Neural crest cell (in vitro differentiated cells): Measurements from ENCODE around the gene GCC1. TPM values are rescaled to one million over a fixed set of nuclear protein-coding genes. Genes with fewer than 3 reads are reported as not detected.
A peak's percentile ranks its signal among the peaks of the same experiment; 100 is the strongest.
"Not testable (repeated sequence)": the region's sequence is repeated elsewhere in the genome, so short reads cannot be mapped to it uniquely, and the experiment has no call there.

Experiments used
- DNase-seq: peaks from one replicate; pipeline ENCODE4 v3.0.0; 2021; ENCODE audit warnings: low read depth, mixed read lengths, low spot score
- H3K27ac Mint-ChIP-seq: one replicate; pipeline ENCODE4 v1.8.0; 2021; ENCODE audit warnings: mild to moderate bottlenecking, mixed read lengths; ENCODE audit not compliant: unreplicated experiment
- H3K27me3 Mint-ChIP-seq: 2 replicates; pipeline ENCODE4 v1.8.0; 2021; ENCODE audit warnings: low read depth, mild to moderate bottlenecking, mixed read lengths
- H3K36me3 Mint-ChIP-seq: 2 replicates; pipeline ENCODE4 v1.8.0; 2021; ENCODE audit warnings: low read depth, mild to moderate bottlenecking, mixed read lengths
- H3K4me1 Mint-ChIP-seq: 2 replicates; pipeline ENCODE4 v1.8.0; 2021; ENCODE audit warnings: mixed read lengths
- H3K4me3 Mint-ChIP-seq: one replicate; pipeline ENCODE4 v1.8.0; 2021; ENCODE audit warnings: mild to moderate bottlenecking, mixed read lengths
- H3K9me3 Mint-ChIP-seq: 2 replicates; pipeline ENCODE4 v1.8.0; 2021; ENCODE audit warnings: mixed read lengths
- total RNA-seq: library from RNA; stranded (reverse); gene quantifications from 2 replicates; pipeline ENCODE4 v1.2.1, GENCODE V29; 2021
- TF ChIP-seq, protein P1 (sequence below): fragments of 200-600 bp; sonication (generic); conservative IDR thresholded peaks from 2 replicates; pipeline ENCODE4 v1.5.0; 2021; ENCODE audit warnings: antibody characterized with exemption, mild to moderate bottlenecking

Gene GCC1
- total RNA-seq, 1 donor from 2014 or later, result 16.4 TPM

DNA sequence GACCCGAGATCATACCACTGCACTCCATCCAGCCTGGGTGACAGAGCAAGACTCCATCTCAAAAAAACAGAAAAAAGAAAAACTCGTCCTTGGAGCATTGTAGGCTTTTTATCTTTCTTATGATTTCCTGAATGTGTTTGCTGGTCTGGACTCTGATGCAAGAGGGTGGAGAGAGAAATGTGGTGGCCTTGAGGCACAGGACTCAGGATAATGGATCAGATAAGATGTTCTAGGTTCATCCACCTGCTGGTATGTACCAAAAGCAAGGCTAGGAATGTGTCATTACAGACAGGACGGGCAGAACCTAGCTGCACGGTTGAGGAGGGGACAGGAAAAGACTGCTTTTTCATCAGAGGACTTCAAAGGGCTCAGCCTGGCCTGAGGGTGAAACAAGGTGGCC is 33.5 kb downstream of the GCC1 start:
- H3K27ac Mint-ChIP-seq, result no peak overlapping the region

DNA sequence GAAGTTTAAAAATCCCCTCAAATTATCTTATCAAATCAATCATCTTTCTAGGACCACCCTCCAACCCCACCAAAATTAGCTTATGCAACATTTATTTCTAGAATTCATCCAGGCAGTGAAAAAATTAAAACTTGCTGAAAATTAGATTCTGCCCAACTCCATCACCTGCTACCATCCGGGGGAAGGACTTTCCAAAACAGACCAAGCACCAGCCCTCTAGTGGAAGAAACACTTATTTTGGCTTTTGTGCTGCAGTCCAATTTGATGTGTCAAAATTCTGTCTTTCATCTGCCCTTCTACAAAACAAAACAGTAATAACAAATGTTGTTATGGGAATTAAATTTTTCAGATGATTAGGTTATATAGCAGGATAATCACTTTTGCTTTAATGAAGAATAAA is 35.1 kb downstream of the GCC1 start:
- TF ChIP-seq, protein P1, sequence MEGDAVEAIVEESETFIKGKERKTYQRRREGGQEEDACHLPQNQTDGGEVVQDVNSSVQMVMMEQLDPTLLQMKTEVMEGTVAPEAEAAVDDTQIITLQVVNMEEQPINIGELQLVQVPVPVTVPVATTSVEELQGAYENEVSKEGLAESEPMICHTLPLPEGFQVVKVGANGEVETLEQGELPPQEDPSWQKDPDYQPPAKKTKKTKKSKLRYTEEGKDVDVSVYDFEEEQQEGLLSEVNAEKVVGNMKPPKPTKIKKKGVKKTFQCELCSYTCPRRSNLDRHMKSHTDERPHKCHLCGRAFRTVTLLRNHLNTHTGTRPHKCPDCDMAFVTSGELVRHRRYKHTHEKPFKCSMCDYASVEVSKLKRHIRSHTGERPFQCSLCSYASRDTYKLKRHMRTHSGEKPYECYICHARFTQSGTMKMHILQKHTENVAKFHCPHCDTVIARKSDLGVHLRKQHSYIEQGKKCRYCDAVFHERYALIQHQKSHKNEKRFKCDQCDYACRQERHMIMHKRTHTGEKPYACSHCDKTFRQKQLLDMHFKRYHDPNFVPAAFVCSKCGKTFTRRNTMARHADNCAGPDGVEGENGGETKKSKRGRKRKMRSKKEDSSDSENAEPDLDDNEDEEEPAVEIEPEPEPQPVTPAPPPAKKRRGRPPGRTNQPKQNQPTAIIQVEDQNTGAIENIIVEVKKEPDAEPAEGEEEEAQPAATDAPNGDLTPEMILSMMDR, result peak; percentile 37
- H3K36me3 Mint-ChIP-seq, result no peaks in the 10 kb centered on the region
- no peaks in the 10 kb centered on the region for H3K4me1 Mint-ChIP-seq
- no peak overlapping the region for H3K27ac Mint-ChIP-seq
- no peak overlapping the region for H3K4me3 Mint-ChIP-seq
- peaks cover 11% of the 10 kb centered on the region for H3K9me3 Mint-ChIP-seq
- H3K27me3 Mint-ChIP-seq, result peaks cover 27% of the 10 kb centered on the region
- no peak for DNase-seq

More for the DNA sequence above, 33.5 kb downstream of the GCC1 start:
- H3K4me3 Mint-ChIP-seq, result no peak overlapping the region
- DNase-seq, result no peak
- no peaks in the 10 kb centered on the region for H3K4me1 Mint-ChIP-seq
- H3K9me3 Mint-ChIP-seq, result peaks cover 6% of the 10 kb centered on the region
- H3K36me3 Mint-ChIP-seq, result no peaks in the 10 kb centered on the region
- H3K27me3 Mint-ChIP-seq, result peaks cover 27% of the 10 kb centered on the region
- TF ChIP-seq, protein P1, result no peak

DNA sequence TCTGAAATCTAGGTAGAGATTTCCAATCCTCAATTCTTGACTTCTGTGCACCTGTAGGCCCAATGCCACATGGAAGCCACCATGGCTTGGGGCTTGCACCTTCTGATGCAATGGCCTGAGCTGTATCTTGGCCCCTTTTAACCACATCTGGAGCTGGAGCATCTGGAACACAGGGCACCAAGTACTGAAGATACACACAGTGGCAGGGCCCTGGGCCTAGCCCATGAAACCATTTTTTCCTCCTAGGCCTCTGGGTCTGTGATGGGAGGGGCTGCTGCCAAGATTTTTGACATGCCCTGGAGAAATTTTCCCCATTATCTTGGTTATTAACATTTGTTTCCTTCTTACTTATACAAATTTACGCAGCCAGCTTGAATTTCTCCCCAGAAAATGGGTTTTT is 39.1 kb downstream of the GCC1 start:
- Mint-ChIP-seq H3K4me3 (no peak overlapping the region), H3K9me3 (peaks cover 10% of the 10 kb centered on the region), H3K36me3 (no peaks in the 10 kb centered on the region), H3K27me3 (peaks cover 35% of the 10 kb centered on the region), H3K4me1 (no peaks in the 10 kb centered on the region), H3K27ac (no peak overlapping the region)
- TF ChIP-seq, protein P1, result no peak
- DNase-seq, result no peak

DNA sequence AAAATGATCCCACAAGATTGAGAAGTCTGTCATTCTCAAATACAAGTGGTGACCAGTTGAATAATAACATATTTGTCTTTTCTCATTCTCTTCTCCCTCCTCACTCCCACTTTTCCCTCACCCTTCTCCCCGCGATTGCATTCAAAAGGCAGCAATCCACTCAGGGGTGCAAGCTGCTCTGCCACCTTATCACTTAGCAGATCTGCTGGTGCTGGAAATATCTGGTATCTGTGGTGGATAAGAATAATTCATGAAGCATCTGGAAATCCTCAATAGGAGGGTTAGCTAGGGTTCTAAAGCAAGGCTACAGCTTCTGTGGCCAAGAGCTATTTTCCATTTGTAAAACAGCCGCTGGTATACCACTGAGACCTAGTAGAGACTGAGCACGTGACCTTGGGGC is 43.8 kb downstream of the GCC1 start:
- TF ChIP-seq, protein P1, result no peak
- no peaks in the 10 kb centered on the region for H3K36me3 Mint-ChIP-seq
- no peak overlapping the region for H3K4me3 Mint-ChIP-seq
- H3K9me3 Mint-ChIP-seq, result peaks cover 9% of the 10 kb centered on the region
- DNase-seq, result no peak
- H3K4me1 Mint-ChIP-seq, result peaks cover 4% of the 10 kb centered on the region
- no peak overlapping the region for H3K27ac Mint-ChIP-seq
- peaks cover 45% of the 10 kb centered on the region for H3K27me3 Mint-ChIP-seq

DNA sequence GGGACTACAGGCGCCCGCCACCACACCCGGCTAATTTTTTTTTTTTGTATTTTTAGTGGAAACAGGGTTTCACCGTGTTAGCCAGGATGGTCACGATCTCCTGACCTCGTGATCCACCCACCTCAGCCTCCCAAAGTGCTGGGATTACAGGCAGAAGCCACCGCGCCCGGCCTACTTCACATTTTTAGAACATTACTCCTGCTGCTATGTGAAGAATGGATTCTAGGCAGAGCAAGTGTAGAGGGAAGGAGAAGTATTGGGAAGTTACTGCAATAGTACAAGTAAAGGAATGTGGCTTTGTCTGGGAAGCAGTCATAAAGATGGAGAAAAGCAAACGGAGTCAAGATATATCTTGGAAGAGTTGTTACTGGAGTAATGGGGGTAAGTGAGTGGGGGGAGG is 44.9 kb downstream of the GCC1 start:
- not testable (repeated sequence) for DNase-seq, H3K36me3 Mint-ChIP-seq, H3K27ac Mint-ChIP-seq, H3K4me3 Mint-ChIP-seq, H3K9me3 Mint-ChIP-seq
- H3K4me1 Mint-ChIP-seq, result peaks cover 15% of the 10 kb centered on the region
- peaks cover 55% of the 10 kb centered on the region for H3K27me3 Mint-ChIP-seq

DNA sequence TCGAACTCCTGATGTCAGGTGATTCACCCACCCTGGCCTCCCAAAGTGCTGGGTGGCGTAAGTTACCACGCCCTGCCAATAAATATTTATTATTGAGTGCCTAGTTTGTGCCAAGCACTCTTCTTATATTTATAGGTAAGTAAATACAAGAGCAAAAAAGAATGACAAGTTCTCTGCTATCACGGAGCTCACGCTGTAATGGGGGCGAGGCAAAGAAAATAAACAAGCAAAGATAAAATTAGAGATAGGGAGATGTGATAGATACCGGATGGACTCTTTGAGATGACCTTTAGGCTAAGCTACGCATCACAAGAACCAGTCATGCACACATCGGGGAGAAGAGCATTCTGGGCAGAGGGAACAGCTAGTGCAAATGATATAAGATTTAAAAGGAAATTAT is 46.3 kb downstream of the GCC1 start:
- Mint-ChIP-seq H3K36me3 (no peaks in the 10 kb centered on the region), H3K27ac (no peak overlapping the region), H3K27me3 (peaks cover 62% of the 10 kb centered on the region), H3K4me3 (no peak overlapping the region), H3K4me1 (peaks cover 22% of the 10 kb centered on the region), H3K9me3 (peaks cover 4% of the 10 kb centered on the region)
- DNase-seq, result no peak
- TF ChIP-seq, protein P1, result no peak
